Right cardiac atrium (tissue), 5 donors: Measurements from ENCODE around the gene ENHO. TPM values are rescaled to one million over a fixed set of nuclear protein-coding genes. Genes with fewer than 3 reads are reported as not detected.

Experiments
- polyA plus RNA-seq: library from polyadenylated mRNA; stranded (reverse); fragments of 200-250 nt; gene quantifications from one replicate; pipeline ENCODE4 v1.2.3, GENCODE V29; 2013
- total RNA-seq, 4 donors: library from RNA; stranded (reverse); fragmentation: NEBNext Ultra II Directional; extraction: Animal tissue kit (Norgen Biotek cat#: 25700); gene quantifications; one replicate each; pipeline ENCODE4 v1.2.1, GENCODE V29; 2021
- donor health status: healthy with polysubstance abuse.
- donor health status: DM: no; HTN: yes; CAD: no.
- donor health status: DM: no; HTN: no; CAD: no.
- donor health status: DM: no; HTN: yes; CAD: no; lungs with severe emphysema.
- donor health status: DM: yes; HTN: yes; CAD: no.

The ENHO gene
- total and polyA plus RNA-seq, 5 donors: 0.67 to 3.2 (median 1.6) TPM

Other genes with a start within 250 kb of the ENHO start
- gene KIF24, start 193.7 kb downstream of the ENHO start, total RNA-seq: under 1 TPM; 0.25 to 0.54 (median 0.40) TPM
- 0.23 TPM for gene KIF24, start 193.7 kb downstream of the ENHO start, polyA plus RNA-seq
- gene NUDT2, start 193.4 kb downstream of the ENHO start, total RNA-seq: 10 to 100 TPM; 20.5 to 27.4 (median 22.6) TPM
- gene NUDT2, start 193.4 kb downstream of the ENHO start, polyA plus RNA-seq: 27.4 TPM
- 1 to 10 TPM; 4.6 to 5.2 (median 4.8) TPM for gene MYORG, start 146.1 kb downstream of the ENHO start, total RNA-seq
- gene MYORG, start 146.1 kb downstream of the ENHO start, polyA plus RNA-seq: 1.9 TPM
- 10 to 100 TPM; 23.2 to 28.1 (median 25.5) TPM for gene FAM219A, start 64.4 kb downstream of the ENHO start, total RNA-seq
- gene FAM219A, start 64.4 kb downstream of the ENHO start, polyA plus RNA-seq: 19.8 TPM
- gene DNAI1, start 64.2 kb downstream of the ENHO start, total RNA-seq: not detected
- 0.16 TPM for gene DNAI1, start 64.2 kb downstream of the ENHO start, polyA plus RNA-seq
- gene CNTFR, start 66.7 kb upstream of the ENHO start, total RNA-seq: 10 to 100 TPM; 14.9 to 66.4 (median 46.0) TPM
- 55.0 TPM for gene CNTFR, start 66.7 kb upstream of the ENHO start, polyA plus RNA-seq
- gene RPP25L, start 89.1 kb upstream of the ENHO start, total RNA-seq: 10 to 100 TPM; 17.8 to 34.5 (median 31.3) TPM
- gene RPP25L, start 89.1 kb upstream of the ENHO start, polyA plus RNA-seq: 49.0 TPM
- 100 to 1,000 TPM in 3 of 4 donors, 10 to 100 TPM in 1; 99.3 to 128 (median 117) TPM for gene DCTN3, start 97.5 kb upstream of the ENHO start, total RNA-seq
- 113 TPM for gene DCTN3, start 97.5 kb upstream of the ENHO start, polyA plus RNA-seq
- gene ARID3C, start 106.1 kb upstream of the ENHO start, total RNA-seq: not detected
- not detected for gene ARID3C, start 106.1 kb upstream of the ENHO start, polyA plus RNA-seq
- 10 to 100 TPM; 28.6 to 37.2 (median 35.5) TPM for gene SIGMAR1, start 114.8 kb upstream of the ENHO start, total RNA-seq
- gene SIGMAR1, start 114.8 kb upstream of the ENHO start, polyA plus RNA-seq: 36.0 TPM
- gene GALT, start 123.7 kb upstream of the ENHO start, total RNA-seq: 10 to 100 TPM; 37.3 to 71.2 (median 66.3) TPM
- 57.1 TPM for gene GALT, start 123.7 kb upstream of the ENHO start, polyA plus RNA-seq
- 10 to 100 TPM; 48.7 to 92.2 (median 73.9) TPM for gene IL11RA, start 129.2 kb upstream of the ENHO start, total RNA-seq
- 49.3 TPM for gene IL11RA, start 129.2 kb upstream of the ENHO start, polyA plus RNA-seq
- under 1 TPM in 1 of 4 donors, not detected in 3; 0.46 TPM for gene CCL27, start 139.7 kb upstream of the ENHO start, total RNA-seq
- gene CCL27, start 139.7 kb upstream of the ENHO start, polyA plus RNA-seq: 0.18 TPM
- 1 to 10 TPM; 1.4 to 9.2 (median 6.3) TPM for gene CCL19, start 168.3 kb upstream of the ENHO start, total RNA-seq
- gene CCL19, start 168.3 kb upstream of the ENHO start, polyA plus RNA-seq: 0.66 TPM
- gene CCL21, start 187.1 kb upstream of the ENHO start, total RNA-seq: 1 to 10 TPM; 1.3 to 3.8 (median 2.2) TPM
- gene CCL21, start 187.1 kb upstream of the ENHO start, polyA plus RNA-seq: 2.7 TPM